WTC11 (cell line): ENCODE results near the gene SEC61A1. TPM values are rescaled to one million over a fixed set of nuclear protein-coding genes. Genes with fewer than 3 reads are reported as not detected.

Experiments used
- ATAC-seq: fragments of 200-7000 bp; cut with Tn5 transposase; 2 replicates; pipeline ENCODE4 v1.10.0; 2021; ENCODE audit warnings: mild to moderate bottlenecking, moderate library complexity
- CTCF ChIA-PET: fragments of 300-600 bp; sonication (Branson Sonifier 250); formaldehyde crosslinking; loops from one replicate; lab custom pipeline; 2021; ENCODE audit warnings: antibody characterized with exemption; lab: Charles Lee
- POLR2A ChIA-PET: fragments of 350-600 bp; sonication (Branson Sonifier 250); formaldehyde crosslinking; loops from one replicate; lab custom pipeline; 2021; ENCODE audit warnings: antibody characterized with exemption; lab: Charles Lee
- DNase-seq: peaks from one replicate; pipeline ENCODE4 v3.0.0; 2021; ENCODE audit warnings: low spot score
- H3K27ac Mint-ChIP-seq: 2 replicates; pipeline ENCODE4 v1.8.0; 2021; ENCODE audit warnings: mixed read lengths
- H3K27me3 Mint-ChIP-seq: 2 replicates; pipeline ENCODE4 v1.8.0; 2021; ENCODE audit warnings: low read depth, mild to moderate bottlenecking, moderate library complexity, mixed read lengths
- H3K36me3 Mint-ChIP-seq: 2 replicates; pipeline ENCODE4 v1.8.0; 2021; ENCODE audit warnings: mixed read lengths
- H3K4me1 Mint-ChIP-seq: 2 replicates; pipeline ENCODE4 v1.8.0; 2022; ENCODE audit warnings: mixed read lengths
- H3K4me3 Mint-ChIP-seq: 2 replicates; pipeline ENCODE4 v1.8.0; 2021; ENCODE audit warnings: mild to moderate bottlenecking, moderate library complexity, mixed read lengths
- H3K9me3 Mint-ChIP-seq: 2 replicates; pipeline ENCODE4 v1.8.0; 2021; ENCODE audit warnings: mixed read lengths
- CBFB ChIP-seq: sonication (generic); formaldehyde crosslinking; IDR thresholded peaks from 2 replicates; pipeline ENCODE4 v1.8.1; 2022; ENCODE audit warnings: mild to moderate bottlenecking, low read depth, missing genetic modification reagents
- FOXJ3 ChIP-seq: sonication (generic); formaldehyde crosslinking; IDR thresholded peaks from 2 replicates; pipeline ENCODE4 v1.9.0; 2021; ENCODE audit warnings: missing genetic modification reagents, mild to moderate bottlenecking, borderline replicate concordance
- FOXK1 ChIP-seq: sonication (generic); formaldehyde crosslinking; IDR thresholded peaks from 2 replicates; pipeline ENCODE4 v1.8.0; 2022; ENCODE audit warnings: mild to moderate bottlenecking, moderate library complexity, missing genetic modification reagents
- HMGA2 ChIP-seq: fragments of 250-450 bp; sonication (Bioruptor Pico); IDR thresholded peaks from 2 replicates; pipeline ENCODE4 v1.4.0; 2021; ENCODE audit warnings: mild to moderate bottlenecking, moderate library complexity
- MYBL2 ChIP-seq: sonication (generic); formaldehyde crosslinking; IDR thresholded peaks from 2 replicates; pipeline ENCODE4 v1.8.1; 2023; ENCODE audit warnings: mild to moderate bottlenecking, moderate library complexity, missing genetic modification reagents
- NFATC4 ChIP-seq: fragments of 250-450 bp; sonication (Bioruptor Pico); IDR thresholded peaks from 2 replicates; pipeline ENCODE4 v1.9.0; 2021; ENCODE audit warnings: mild to moderate bottlenecking
- NFE2L1 ChIP-seq: sonication (generic); formaldehyde crosslinking; IDR thresholded peaks from 2 replicates; pipeline ENCODE4 v1.8.1; 2023; ENCODE audit warnings: missing genetic modification reagents
- NR1H2 ChIP-seq: sonication (generic); formaldehyde crosslinking; IDR thresholded peaks from 2 replicates; pipeline ENCODE4 v1.9.0; 2021; ENCODE audit warnings: mild to moderate bottlenecking, moderate library complexity, missing genetic modification reagents
- NR2C2 ChIP-seq: sonication (generic); formaldehyde crosslinking; IDR thresholded peaks from 2 replicates; pipeline ENCODE4 v1.8.0; 2022; ENCODE audit warnings: mild to moderate bottlenecking, missing genetic modification reagents
- SMAD3 ChIP-seq: sonication (generic); formaldehyde crosslinking; IDR thresholded peaks from 2 replicates; pipeline ENCODE4 v1.8.0; 2022; ENCODE audit warnings: missing genetic modification reagents, mild to moderate bottlenecking, borderline replicate concordance
- SOX15 ChIP-seq: fragments of 250-450 bp; sonication (Bioruptor Pico); IDR thresholded peaks from 2 replicates; pipeline ENCODE4 v1.9.0; 2021; ENCODE audit warnings: mild to moderate bottlenecking
- TEAD1 ChIP-seq: sonication (generic); formaldehyde crosslinking; IDR thresholded peaks from 2 replicates; pipeline ENCODE4 v1.8.0; 2022; ENCODE audit warnings: mild to moderate bottlenecking, missing genetic modification reagents
- total RNA-seq: library from RNA; stranded (reverse); gene quantifications from 3 replicates; pipeline ENCODE4 v1.2.3, GENCODE V29; 2021
- TF ChIP-seq, protein P1 (sequence below): sonication (generic); formaldehyde crosslinking; IDR thresholded peaks from 2 replicates; pipeline ENCODE4 v1.8.0; 2022; ENCODE audit warnings: mild to moderate bottlenecking, missing genetic modification reagents
- TF ChIP-seq, protein P2 (sequence below): sonication (generic); formaldehyde crosslinking; conservative IDR thresholded peaks from 2 replicates; pipeline ENCODE4 v1.8.1; 2022; ENCODE audit warnings: mild to moderate bottlenecking, missing genetic modification reagents
- TF ChIP-seq, protein P3 (sequence below): sonication (generic); formaldehyde crosslinking; IDR thresholded peaks from 2 replicates; pipeline ENCODE4 v1.8.0; 2023; ENCODE audit warnings: missing genetic modification reagents, mild to moderate bottlenecking, borderline replicate concordance
- TF ChIP-seq, protein P4 (sequence below): sonication (generic); formaldehyde crosslinking; IDR thresholded peaks from 2 replicates; pipeline ENCODE4 v1.8.1; 2022; ENCODE audit warnings: low read depth, mild to moderate bottlenecking, moderate library complexity, missing genetic modification reagents, borderline replicate concordance
- TF ChIP-seq, protein P5 (sequence below): fragments of 200-600 bp; IDR thresholded peaks from 2 replicates; pipeline ENCODE4 v1.8.0; 2022; ENCODE audit warnings: antibody characterized with exemption

SEC61A1 gene
- total RNA-seq, 1 experiment from 2014 or later = 152 TPM

DNA sequence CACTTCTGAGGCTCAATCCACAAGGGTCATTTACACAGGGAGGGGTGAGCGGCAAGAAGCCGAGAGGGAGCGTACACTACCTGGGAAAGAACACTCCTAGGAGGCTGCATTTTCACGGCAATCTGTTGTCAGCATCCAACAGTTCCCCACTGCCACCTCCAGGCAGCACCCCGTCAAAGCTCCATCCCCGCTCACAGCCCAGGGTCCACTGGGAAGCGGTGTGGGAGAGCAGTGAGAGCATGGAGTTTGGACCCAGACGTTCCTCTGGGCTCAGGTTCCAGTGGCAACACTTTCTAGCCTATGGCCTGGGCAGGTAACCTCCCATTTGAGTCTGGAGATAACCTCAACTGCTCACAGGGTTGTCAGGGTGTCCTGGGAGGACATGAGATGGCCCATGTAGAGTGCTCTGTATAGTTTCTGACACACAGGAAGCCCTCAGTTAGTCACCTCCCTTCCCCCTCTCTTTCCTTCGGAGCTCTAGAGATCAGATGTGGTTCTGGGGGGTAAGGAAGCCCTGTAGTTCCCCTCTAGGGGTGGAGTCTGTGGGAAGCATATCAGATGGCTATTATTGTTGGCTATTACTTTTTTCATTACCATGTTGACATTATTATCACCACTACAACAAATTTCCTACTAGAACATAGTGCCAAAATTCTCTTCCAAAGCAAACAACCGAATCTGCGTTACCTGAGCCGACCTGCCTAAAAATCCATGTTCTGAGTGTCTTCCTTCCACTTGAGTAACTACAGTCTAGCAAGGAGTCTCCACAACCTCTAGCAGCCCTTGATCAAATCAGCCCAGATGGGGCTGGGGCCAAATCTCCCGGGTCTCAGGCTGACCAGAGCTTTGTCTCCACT, 42.3 kb downstream of the SEC61A1 start:
- peaks cover 79% of the 10 kb centered on the region for H3K36me3 Mint-ChIP-seq
- ATAC-seq = no peak
- no peaks in the 10 kb centered on the region for H3K9me3 Mint-ChIP-seq
- TF ChIP-seq, protein P1, sequence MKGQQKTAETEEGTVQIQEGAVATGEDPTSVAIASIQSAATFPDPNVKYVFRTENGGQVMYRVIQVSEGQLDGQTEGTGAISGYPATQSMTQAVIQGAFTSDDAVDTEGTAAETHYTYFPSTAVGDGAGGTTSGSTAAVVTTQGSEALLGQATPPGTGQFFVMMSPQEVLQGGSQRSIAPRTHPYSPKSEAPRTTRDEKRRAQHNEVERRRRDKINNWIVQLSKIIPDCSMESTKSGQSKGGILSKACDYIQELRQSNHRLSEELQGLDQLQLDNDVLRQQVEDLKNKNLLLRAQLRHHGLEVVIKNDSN (CRISPR knock-in tag) = no peak
- TF ChIP-seq NR1H2 (CRISPR knock-in tag) (no peak), NFE2L1 (CRISPR knock-in tag) (no peak), NFATC4 (CRISPR knock-in tag) (no peak), SOX15 (CRISPR knock-in tag) (no peak), FOXJ3 (no peak), HMGA2 (CRISPR knock-in tag) (no peak), SMAD3 (CRISPR knock-in tag) (no peak), MYBL2 (CRISPR knock-in tag) (no peak)
- TF ChIP-seq, protein P2, sequence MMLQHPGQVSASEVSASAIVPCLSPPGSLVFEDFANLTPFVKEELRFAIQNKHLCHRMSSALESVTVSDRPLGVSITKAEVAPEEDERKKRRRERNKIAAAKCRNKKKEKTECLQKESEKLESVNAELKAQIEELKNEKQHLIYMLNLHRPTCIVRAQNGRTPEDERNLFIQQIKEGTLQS (CRISPR knock-in tag) = no peak
- TF ChIP-seq, protein P3, sequence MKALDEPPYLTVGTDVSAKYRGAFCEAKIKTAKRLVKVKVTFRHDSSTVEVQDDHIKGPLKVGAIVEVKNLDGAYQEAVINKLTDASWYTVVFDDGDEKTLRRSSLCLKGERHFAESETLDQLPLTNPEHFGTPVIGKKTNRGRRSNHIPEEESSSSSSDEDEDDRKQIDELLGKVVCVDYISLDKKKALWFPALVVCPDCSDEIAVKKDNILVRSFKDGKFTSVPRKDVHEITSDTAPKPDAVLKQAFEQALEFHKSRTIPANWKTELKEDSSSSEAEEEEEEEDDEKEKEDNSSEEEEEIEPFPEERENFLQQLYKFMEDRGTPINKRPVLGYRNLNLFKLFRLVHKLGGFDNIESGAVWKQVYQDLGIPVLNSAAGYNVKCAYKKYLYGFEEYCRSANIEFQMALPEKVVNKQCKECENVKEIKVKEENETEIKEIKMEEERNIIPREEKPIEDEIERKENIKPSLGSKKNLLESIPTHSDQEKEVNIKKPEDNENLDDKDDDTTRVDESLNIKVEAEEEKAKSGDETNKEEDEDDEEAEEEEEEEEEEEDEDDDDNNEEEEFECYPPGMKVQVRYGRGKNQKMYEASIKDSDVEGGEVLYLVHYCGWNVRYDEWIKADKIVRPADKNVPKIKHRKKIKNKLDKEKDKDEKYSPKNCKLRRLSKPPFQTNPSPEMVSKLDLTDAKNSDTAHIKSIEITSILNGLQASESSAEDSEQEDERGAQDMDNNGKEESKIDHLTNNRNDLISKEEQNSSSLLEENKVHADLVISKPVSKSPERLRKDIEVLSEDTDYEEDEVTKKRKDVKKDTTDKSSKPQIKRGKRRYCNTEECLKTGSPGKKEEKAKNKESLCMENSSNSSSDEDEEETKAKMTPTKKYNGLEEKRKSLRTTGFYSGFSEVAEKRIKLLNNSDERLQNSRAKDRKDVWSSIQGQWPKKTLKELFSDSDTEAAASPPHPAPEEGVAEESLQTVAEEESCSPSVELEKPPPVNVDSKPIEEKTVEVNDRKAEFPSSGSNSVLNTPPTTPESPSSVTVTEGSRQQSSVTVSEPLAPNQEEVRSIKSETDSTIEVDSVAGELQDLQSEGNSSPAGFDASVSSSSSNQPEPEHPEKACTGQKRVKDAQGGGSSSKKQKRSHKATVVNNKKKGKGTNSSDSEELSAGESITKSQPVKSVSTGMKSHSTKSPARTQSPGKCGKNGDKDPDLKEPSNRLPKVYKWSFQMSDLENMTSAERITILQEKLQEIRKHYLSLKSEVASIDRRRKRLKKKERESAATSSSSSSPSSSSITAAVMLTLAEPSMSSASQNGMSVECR (CRISPR knock-in tag) = no peak
- TF ChIP-seq, protein P4, sequence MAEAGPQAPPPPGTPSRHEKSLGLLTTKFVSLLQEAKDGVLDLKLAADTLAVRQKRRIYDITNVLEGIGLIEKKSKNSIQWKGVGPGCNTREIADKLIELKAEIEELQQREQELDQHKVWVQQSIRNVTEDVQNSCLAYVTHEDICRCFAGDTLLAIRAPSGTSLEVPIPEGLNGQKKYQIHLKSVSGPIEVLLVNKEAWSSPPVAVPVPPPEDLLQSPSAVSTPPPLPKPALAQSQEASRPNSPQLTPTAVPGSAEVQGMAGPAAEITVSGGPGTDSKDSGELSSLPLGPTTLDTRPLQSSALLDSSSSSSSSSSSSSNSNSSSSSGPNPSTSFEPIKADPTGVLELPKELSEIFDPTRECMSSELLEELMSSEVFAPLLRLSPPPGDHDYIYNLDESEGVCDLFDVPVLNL (CRISPR knock-in tag) = no peak
- no peaks in the 10 kb centered on the region for H3K27me3 Mint-ChIP-seq
- POLR2A ChIA-PET = no interaction called here
- peaks cover 54% of the 10 kb centered on the region for H3K4me1 Mint-ChIP-seq
- peak overlapping the region; percentile 43 for H3K27ac Mint-ChIP-seq
- H3K4me3 Mint-ChIP-seq = no peak overlapping the region
- CTCF ChIA-PET = interaction anchor here (0.5 to 4.0 kb wide), 18 partner anchors 8 to 513 kb away, joined by 3 to 36 read pairs (median 3); partner anchors contain the start of genes RUVBL1 and SEC61A1
- no peak for DNase-seq

DNA sequence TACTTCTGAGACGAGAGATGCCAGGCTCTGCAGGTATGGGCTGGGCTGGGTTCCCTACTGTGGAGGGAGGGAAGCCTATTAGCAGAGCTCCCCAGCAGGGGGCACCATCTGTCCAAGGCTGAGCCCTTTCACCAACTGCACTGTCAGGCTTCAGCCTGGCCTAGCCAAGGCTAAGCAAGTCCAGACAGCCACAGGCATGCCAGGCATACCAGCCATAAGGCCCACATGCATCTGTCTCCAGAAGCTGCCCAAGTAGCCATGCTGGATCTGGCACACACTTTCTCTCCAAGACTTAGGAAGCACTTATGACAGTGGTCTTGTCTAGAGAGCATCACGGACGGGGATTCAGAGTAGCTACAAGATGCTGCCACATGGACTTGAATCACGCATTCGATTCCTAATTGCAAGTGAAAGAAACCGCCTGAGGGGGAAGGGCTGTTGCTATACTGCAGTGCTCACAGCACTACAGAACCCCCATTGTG, 43.0 kb downstream of the SEC61A1 start:
- POLR2A ChIA-PET = no interaction called here
- TF ChIP-seq NR2C2 (CRISPR knock-in tag) (no peak), TEAD1 (CRISPR knock-in tag) (0 out of 2 replicates have a peak, but pooled peaks have one; percentile 21), CBFB (CRISPR knock-in tag) (no peak), FOXK1 (no peak), MYBL2 (CRISPR knock-in tag) (no peak)
- TF ChIP-seq, protein P5, sequence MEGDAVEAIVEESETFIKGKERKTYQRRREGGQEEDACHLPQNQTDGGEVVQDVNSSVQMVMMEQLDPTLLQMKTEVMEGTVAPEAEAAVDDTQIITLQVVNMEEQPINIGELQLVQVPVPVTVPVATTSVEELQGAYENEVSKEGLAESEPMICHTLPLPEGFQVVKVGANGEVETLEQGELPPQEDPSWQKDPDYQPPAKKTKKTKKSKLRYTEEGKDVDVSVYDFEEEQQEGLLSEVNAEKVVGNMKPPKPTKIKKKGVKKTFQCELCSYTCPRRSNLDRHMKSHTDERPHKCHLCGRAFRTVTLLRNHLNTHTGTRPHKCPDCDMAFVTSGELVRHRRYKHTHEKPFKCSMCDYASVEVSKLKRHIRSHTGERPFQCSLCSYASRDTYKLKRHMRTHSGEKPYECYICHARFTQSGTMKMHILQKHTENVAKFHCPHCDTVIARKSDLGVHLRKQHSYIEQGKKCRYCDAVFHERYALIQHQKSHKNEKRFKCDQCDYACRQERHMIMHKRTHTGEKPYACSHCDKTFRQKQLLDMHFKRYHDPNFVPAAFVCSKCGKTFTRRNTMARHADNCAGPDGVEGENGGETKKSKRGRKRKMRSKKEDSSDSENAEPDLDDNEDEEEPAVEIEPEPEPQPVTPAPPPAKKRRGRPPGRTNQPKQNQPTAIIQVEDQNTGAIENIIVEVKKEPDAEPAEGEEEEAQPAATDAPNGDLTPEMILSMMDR = peak; percentile 41; the same call in 1 of the 2 replicates
- TF ChIP-seq, protein P2 (CRISPR knock-in tag) = no peak
- peak overlapping the region; percentile 19; the same call in 1 of the 2 replicates for H3K4me3 Mint-ChIP-seq
- H3K9me3 Mint-ChIP-seq = no peaks in the 10 kb centered on the region
- DNase-seq (peak; percentile 80), ATAC-seq (peak; percentile 83)
- no peaks in the 10 kb centered on the region for H3K27me3 Mint-ChIP-seq
- H3K27ac Mint-ChIP-seq = peak overlapping the region; percentile 79
- H3K36me3 Mint-ChIP-seq = peaks cover 84% of the 10 kb centered on the region
- H3K4me1 Mint-ChIP-seq = peaks cover 61% of the 10 kb centered on the region
- CTCF ChIA-PET = interaction anchor here (0.5 to 4.0 kb wide), 21 partner anchors 8 to 512 kb away, joined by 3 to 36 read pairs (median 3); partner anchors contain the start of genes EEFSEC, RUVBL1 and SEC61A1
